NCI-H187 (cell line): ENCODE results near the gene ARVCF.

ENCODE experiments used
- DNase-seq, 2 experiments: peaks; one replicate each; lab custom pipeline; 2025; lab: John Stamatoyannopoulos, UW

Gene ARVCF

GRCh38 chr22:20052309-20053259, 36.0 kb upstream of the ARVCF start:
- DNase-seq, result no peak

GRCh38 chr22:20051927-20052308, 35.3 kb upstream of the ARVCF start:
- no peak for DNase-seq

- no peak for DNase-seq
Observed at GRCh38 chr22:20046730-20047129, 30.1 kb upstream of the ARVCF start.

GRCh38 chr22:20044495-20045151, 28.0 kb upstream of the ARVCF start:
- no peak for DNase-seq

- DNase-seq, result no peak
Observed at GRCh38 chr22:20043997-20044342, 27.3 kb upstream of the ARVCF start.

GRCh38 chr22:20043057-20043996, 26.7 kb upstream of the ARVCF start:
- no peak for DNase-seq

GRCh38 chr22:20040327-20041200, 23.9 kb upstream of the ARVCF start:
- no peak for DNase-seq

- no peak for DNase-seq
Observed at GRCh38 chr22:20039683-20040325, 23.2 kb upstream of the ARVCF start.

GRCh38 chr22:20038574-20038973, 22.0 kb upstream of the ARVCF start:
- no peak for DNase-seq

GRCh38 chr22:20037419-20037818, 20.8 kb upstream of the ARVCF start:
- DNase-seq, result no peak

- no peak for DNase-seq
Observed at GRCh38 chr22:20036535-20037392, 20.1 kb upstream of the ARVCF start.

- no peak for DNase-seq
Observed at GRCh38 chr22:20036084-20036482, 19.5 kb upstream of the ARVCF start.

- DNase-seq, result no peak
Observed at GRCh38 chr22:20035375-20036083, 18.9 kb upstream of the ARVCF start.

- no peak for DNase-seq
Observed at GRCh38 chr22:20034143-20034542, 17.5 kb upstream of the ARVCF start.

GRCh38 chr22:20033045-20033706, 16.6 kb upstream of the ARVCF start:
- DNase-seq, result no peak

- DNase-seq, result no peak
Observed at GRCh38 chr22:20032407-20032991, 15.9 kb upstream of the ARVCF start.

- DNase-seq, result no peak
Observed at GRCh38 chr22:20031732-20032406, 15.2 kb upstream of the ARVCF start.
